Stimulated activated CD4-positive, alpha-beta T cell treated with anti-CD3 and anti-CD28 coated beads, Interleukin-2, amount 100 ng/mL, for 24 hours (primary cell): ENCODE data around the gene CPT1A.

Experiments
- DNase-seq, 2 donors: peaks; one replicate each; pipeline ENCODE4 v3.0.0-alpha.2; 2020

The CPT1A gene

GRCh38 chr11:68783216-68783821, 58.4 kb downstream of the CPT1A start:
- no peak for DNase-seq

- no peak for DNase-seq
These were observed 59.0 kb downstream of the CPT1A start for GRCh38 chr11:68782711-68783110.

GRCh38 chr11:68780829-68781228, 60.9 kb downstream of the CPT1A start:
- peak in 1 of 2 donors; percentile 9 for DNase-seq

DNA sequence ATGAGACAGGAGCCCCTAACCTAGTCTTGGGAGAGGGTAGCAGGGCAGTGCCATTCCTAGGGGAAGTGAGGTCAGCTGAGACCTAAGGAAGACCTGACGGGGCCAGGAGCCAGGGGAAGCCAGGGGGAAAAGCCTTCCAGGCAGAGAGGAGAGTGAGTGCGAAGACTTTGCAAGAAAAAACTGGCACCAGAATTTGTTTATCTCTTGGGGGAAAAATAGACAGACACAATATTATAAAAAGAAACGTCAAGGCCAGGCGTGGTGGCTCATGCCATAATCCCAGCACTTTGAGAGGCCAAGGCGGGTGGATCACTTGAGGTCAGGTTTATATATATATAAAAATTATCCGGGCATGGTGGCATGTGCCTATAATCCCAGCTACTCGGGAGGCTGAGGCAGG, 63.5 kb downstream of the CPT1A start:
- DNase-seq: no peak

GRCh38 chr11:68776442-68777235, 65.1 kb downstream of the CPT1A start:
- DNase-seq: no peak

GRCh38 chr11:68775951-68776388, 65.7 kb downstream of the CPT1A start:
- no peak for DNase-seq

- DNase-seq: no peak
These were observed 67.5 kb downstream of the CPT1A start for GRCh38 chr11:68774194-68774585.

- no peak for DNase-seq
These were observed 68.1 kb downstream of the CPT1A start for GRCh38 chr11:68773521-68774193.

DNA sequence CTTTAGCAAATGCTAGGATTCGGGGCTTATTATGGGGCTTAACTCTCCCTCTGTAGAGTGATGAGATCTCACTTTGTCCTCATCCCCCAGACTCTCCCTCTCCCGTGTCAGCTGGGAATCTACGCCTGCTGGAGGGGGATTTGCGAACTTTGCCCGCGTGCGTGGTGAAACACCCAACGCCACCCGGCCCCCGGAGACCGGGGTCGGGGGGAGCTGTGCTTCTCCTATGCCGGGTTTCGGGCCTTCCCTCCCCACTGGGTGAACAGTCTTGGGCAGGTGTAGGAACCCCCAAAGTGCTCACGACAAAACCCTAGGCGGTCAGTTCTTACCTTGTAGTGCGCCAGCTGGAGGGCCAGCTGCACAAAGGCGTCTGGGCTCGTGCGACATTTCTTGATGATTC, 68.8 kb downstream of the CPT1A start:
- no peak for DNase-seq

GRCh38 chr11:68770781-68771180, 70.9 kb downstream of the CPT1A start:
- no peak for DNase-seq

- DNase-seq: no peak
These were observed 74.0 kb downstream of the CPT1A start for GRCh38 chr11:68767672-68768071.

DNA sequence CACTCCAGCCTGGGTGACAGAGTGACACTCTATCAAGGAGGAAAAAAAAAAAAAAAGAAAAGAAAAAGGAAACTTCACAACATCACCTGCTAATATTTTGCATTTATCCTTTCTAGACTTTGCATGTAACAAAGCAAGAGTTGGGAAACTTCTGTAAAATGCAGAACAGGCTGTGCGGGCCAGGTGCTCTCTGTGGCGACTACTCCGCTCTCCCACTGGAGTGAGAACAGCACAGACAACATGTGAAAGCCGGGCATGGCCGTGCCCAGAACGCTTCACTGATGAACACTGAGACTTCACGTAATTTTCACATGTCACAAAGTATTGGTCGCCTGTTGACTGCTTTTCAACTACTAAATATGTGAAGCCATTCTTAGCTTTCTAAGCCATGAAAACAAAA, 74.9 kb downstream of the CPT1A start:
- no peak for DNase-seq

GRCh38 chr11:68764746-68765145, 77.0 kb downstream of the CPT1A start:
- DNase-seq: no peak

DNA sequence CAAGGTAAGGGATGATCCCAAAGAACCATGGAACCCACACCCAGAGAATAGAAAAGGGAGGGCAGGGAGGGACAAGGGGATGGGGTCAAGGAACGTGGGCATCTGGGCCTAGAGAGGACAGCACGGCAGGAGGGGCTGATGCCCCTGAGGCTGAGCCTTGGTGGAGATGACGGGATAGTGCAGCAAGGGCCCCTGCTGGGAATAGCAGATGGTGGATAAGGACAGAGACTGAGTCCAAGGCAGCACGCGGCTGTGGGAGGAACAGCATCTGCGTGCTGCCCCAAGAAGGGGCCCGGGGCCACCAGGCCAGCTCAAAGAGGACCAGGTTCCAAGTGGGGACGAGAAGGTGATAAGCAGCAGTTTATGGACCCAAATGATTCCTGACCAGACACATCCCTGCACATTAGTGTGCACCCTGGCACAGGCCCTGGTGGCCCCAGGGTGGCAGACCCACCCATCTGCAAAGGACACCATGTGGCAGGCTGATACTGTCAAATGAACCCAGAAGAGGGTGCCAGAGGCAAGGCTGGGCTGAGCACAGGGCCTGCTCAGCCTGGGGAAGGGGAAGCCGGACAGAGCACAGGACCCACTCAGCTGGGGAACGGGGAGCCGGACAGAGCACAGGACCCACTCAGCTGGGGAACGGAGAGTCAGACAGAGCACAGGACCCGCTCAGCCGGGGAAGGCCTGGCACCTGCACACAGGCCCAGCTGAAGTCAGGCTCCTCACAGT, 77.6 kb downstream of the CPT1A start:
- DNase-seq: no peak

- DNase-seq: no peak
These were observed 78.5 kb downstream of the CPT1A start for GRCh38 chr11:68763181-68763721.

DNA sequence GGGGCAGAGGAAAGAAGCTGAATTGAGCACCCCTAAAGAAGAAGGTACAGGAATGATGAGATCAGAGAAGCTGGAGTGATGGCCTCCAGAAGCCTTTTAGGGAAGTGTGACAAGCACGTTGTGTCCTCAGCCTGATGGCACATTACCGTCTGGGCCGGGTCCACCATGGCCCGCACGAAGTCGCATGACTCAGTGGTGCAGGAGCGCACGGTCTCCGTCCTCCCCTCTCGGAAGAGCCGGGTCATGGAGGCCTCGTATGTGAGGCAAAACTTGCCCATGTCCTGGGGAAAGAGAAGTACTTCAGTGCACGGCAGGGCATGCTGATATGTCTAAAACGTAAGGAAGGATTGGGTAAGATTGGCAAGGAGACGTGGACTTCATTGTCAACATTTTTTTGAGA, 79.2 kb downstream of the CPT1A start:
- no peak for DNase-seq

- DNase-seq: no peak
These were observed 79.9 kb downstream of the CPT1A start for GRCh38 chr11:68761801-68762200.

DNA sequence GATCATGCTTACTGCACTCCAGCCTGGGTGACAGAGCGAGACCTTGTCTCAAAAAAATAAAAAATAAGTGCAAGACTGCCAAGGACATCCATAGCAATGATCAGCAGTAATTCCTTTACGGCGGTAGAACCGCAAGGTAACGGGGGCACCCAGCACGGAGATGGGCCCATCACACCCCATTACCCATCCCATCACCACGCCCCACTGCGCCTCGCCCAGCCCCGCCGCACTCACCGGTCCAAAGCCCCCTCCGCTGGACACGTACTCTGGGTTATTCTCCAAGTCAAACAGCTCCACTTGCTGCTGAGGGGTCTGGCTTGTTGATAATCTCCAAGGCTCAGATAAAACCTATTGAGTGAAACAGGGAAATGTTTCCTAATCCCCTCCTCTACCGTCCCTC, 81.7 kb downstream of the CPT1A start:
- no peak for DNase-seq

DNA sequence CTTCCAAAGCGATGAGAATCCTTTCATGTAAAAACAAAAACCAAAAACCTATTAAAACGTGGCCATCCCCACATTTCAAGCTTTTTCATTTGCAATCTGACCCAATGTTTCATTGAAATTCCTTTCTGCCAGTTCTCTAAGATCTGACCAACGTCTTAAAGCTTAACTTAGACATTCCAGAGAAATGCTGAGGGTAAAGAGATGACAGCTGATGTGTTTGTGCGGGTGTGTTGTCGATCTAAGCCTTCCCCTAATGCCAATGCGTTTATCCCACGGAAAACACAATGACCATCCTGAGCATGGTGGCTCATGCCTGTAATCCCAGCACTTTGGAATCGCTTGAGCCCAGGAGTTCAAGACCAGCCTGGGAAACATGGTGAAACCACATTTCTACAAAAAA, 84.0 kb downstream of the CPT1A start:
- DNase-seq: no peak

DNA sequence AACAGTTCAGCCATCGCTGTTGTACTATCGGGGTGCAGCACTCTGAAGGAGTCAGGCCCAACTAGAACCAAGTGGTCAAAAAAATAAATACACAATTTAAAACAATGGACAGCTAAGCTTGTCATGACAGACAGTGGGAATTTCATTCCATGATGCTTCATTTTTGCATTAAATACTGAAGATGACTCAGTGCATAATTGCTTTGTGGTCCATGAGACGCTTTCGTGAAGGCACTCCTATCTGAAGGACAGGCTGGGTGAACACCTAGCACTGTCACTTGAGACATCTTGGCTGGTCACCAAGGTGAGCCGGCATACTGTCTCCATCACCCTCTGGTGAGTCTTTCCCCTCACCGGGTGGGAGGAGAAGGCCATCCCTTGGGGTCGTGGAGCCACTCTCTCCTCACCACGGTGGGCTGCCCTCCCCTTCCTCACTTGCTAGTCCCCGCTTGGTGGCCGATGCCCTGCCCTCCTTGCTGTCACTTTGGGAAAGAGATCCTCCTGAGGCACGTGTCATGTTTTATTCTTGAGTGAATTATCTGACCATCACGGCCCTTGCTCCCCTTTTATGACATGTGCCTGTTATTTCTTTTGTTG, 85.4 kb downstream of the CPT1A start:
- no peak for DNase-seq

DNA sequence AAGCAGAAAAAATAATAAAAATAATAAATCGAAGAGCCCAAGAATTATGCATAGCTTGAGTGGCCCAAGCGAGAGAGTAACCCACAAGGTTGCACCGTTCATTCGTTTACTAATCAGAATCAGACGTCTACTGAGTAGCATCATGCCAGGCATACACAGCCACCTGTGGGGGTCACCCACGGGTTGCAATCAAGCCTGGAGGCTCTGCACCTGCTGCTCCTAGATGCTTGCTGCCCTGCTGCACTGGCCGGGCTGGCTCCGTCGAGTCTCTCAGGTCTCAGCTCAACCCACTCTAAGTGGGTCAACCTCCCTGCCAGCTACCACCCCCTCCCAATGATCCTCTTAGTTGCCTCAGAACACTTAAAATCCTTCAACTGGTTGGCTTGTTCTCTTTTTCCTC, 88.4 kb downstream of the CPT1A start:
- no peak for DNase-seq

- peak; percentile 93 to 95 for DNase-seq
These were observed 90.3 kb downstream of the CPT1A start, which contains the start of gene TESMIN for GRCh38 chr11:68751331-68751856. Gene TESMIN, minus strand, starts transcription at chr11:68751520. Its CDS starts 860 bp downstream, at chr11:68750660.
